ENCODE measurements around the gene ARHGAP4. TPM values are rescaled to one million over a fixed set of nuclear protein-coding genes. Genes with fewer than 3 reads are reported as not detected.

The ARHGAP4 gene
- total RNA-seq, 3 donors from 2014 or later (not counting 1 experiment from before 2014, with no cell fraction given): 352 to 398 (median 384) TPM

GRCh38 chrX:153965406-153965805, 39.3 kb upstream of the ARHGAP4 start:
- Histone ChIP-seq H3K27me3 (ENCODE audit: control insufficient read depth, insufficient read depth, low read length) (no peaks in the 10 kb centered on the region), H3K36me3 (ENCODE audit: control insufficient read depth, insufficient read depth, low read length) (peaks cover 33% of the 10 kb centered on the region), H3K27ac (ENCODE audit: low read length) (peak overlapping the region; percentile 83), H3K9me3 (ENCODE audit: control insufficient read depth, insufficient read depth, low read length) (no peaks in the 10 kb centered on the region), H3K4me3 (ENCODE audit: low read length) (no peak overlapping the region), H3K4me1 (ENCODE audit: control insufficient read depth, insufficient read depth, low read length) (peaks cover 51% of the 10 kb centered on the region)
- DNase-seq (no peak), ATAC-seq (no peak)
- peaks cover 28 to 44% of the 10 kb centered on the region in 2 donors for H3K4me1 Mint-ChIP-seq
- H3K4me3 Mint-ChIP-seq: no peak overlapping the region
- H3K27me3 Mint-ChIP-seq (ENCODE audit: low read depth in 2 of 2): no peaks in the 10 kb centered on the region
- TF ChIP-seq, protein P1, sequence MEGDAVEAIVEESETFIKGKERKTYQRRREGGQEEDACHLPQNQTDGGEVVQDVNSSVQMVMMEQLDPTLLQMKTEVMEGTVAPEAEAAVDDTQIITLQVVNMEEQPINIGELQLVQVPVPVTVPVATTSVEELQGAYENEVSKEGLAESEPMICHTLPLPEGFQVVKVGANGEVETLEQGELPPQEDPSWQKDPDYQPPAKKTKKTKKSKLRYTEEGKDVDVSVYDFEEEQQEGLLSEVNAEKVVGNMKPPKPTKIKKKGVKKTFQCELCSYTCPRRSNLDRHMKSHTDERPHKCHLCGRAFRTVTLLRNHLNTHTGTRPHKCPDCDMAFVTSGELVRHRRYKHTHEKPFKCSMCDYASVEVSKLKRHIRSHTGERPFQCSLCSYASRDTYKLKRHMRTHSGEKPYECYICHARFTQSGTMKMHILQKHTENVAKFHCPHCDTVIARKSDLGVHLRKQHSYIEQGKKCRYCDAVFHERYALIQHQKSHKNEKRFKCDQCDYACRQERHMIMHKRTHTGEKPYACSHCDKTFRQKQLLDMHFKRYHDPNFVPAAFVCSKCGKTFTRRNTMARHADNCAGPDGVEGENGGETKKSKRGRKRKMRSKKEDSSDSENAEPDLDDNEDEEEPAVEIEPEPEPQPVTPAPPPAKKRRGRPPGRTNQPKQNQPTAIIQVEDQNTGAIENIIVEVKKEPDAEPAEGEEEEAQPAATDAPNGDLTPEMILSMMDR (IDR thresholded peaks at IDR 0.05): no peak
- WGBS (ENCODE audit: insufficient coverage): 75% methylated on average over 5 of the region's 5 CpGs
- H3K36me3 Mint-ChIP-seq: no peaks in the 10 kb centered on the region
- no peaks in the 10 kb centered on the region for H3K9me3 Mint-ChIP-seq
- H3K27ac Mint-ChIP-seq: peak overlapping the region in 1 of 2 donors; percentile 97
- intact Hi-C loops (cut with micrococcal nuclease): loop anchor here (5.0 kb wide), 2 partner anchors 38 to 203 kb away; partner anchors contain the start of genes ARHGAP4 and PLXNB3

DNA sequence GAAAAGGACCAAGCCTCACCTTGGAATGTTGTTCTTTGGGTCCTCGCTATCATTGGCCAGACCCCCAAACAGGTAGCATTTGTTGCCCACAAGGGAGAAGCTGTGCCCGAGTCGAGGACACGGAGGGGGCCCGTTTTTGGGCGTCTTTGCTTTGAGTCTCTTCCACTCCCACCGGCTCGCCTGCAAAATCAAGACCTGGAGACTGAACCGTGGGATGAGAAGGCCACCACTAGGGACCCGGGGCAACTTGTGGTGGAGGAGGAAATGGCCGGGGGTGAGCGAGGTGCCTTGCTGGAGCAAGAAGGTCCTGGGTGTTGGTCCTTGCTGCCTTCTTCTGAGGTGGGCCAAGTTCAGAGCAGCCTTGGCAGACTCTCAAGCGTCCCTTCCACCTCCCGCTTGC, 38.0 kb upstream of the ARHGAP4 start:
- no peaks in the 10 kb centered on the region for H3K27me3 ChIP-seq (ENCODE audit: control insufficient read depth, insufficient read depth, low read length)
- peaks cover 43% of the 10 kb centered on the region for H3K4me1 ChIP-seq (ENCODE audit: control insufficient read depth, insufficient read depth, low read length)
- Mint-ChIP-seq H3K4me3 (no peak overlapping the region), H3K27ac (no peak overlapping the region), H3K27me3 (ENCODE audit: low read depth in 2 of 2) (no peaks in the 10 kb centered on the region), H3K4me1 (peaks cover 22 to 38% of the 10 kb centered on the region in 2 donors), H3K36me3 (no peaks in the 10 kb centered on the region), H3K9me3 (no peaks in the 10 kb centered on the region)
- H3K4me3 ChIP-seq (ENCODE audit: low read length): no peak overlapping the region
- H3K9me3 ChIP-seq (ENCODE audit: control insufficient read depth, insufficient read depth, low read length): no peaks in the 10 kb centered on the region
- ATAC-seq: no peak
- H3K36me3 ChIP-seq (ENCODE audit: control insufficient read depth, insufficient read depth, low read length): peaks cover 45% of the 10 kb centered on the region
- H3K27ac ChIP-seq (ENCODE audit: low read length): no peak overlapping the region
- TF ChIP-seq, protein P1 (IDR thresholded peaks at IDR 0.05): no peak
- intact Hi-C loops (cut with micrococcal nuclease): no loop called here
- WGBS (ENCODE audit: insufficient coverage): 88% methylated on average over 12 of the region's 14 CpGs
- no peak for DNase-seq

- TF ChIP-seq, protein P1 (IDR thresholded peaks at IDR 0.05): no peak
- H3K36me3 Mint-ChIP-seq: no peaks in the 10 kb centered on the region
- DNase-seq (no peak), ATAC-seq (no peak)
- H3K9me3 Mint-ChIP-seq: no peaks in the 10 kb centered on the region
- WGBS (ENCODE audit: insufficient coverage): 95% methylated on average over 12 of the region's 12 CpGs
- Histone ChIP-seq H3K9me3 (ENCODE audit: control insufficient read depth, insufficient read depth, low read length) (no peaks in the 10 kb centered on the region), H3K27me3 (ENCODE audit: control insufficient read depth, insufficient read depth, low read length) (no peaks in the 10 kb centered on the region), H3K27ac (ENCODE audit: low read length) (no peak overlapping the region), H3K4me1 (ENCODE audit: control insufficient read depth, insufficient read depth, low read length) (peaks cover 37% of the 10 kb centered on the region), H3K4me3 (ENCODE audit: low read length) (no peak overlapping the region), H3K36me3 (ENCODE audit: control insufficient read depth, insufficient read depth, low read length) (peaks cover 50% of the 10 kb centered on the region)
- H3K27me3 Mint-ChIP-seq (ENCODE audit: low read depth in 2 of 2): no peaks in the 10 kb centered on the region
- H3K27ac Mint-ChIP-seq: no peak overlapping the region
- H3K4me3 Mint-ChIP-seq: no peak overlapping the region
- H3K4me1 Mint-ChIP-seq: peaks cover 22 to 34% of the 10 kb centered on the region in 2 donors
- intact Hi-C loops (cut with micrococcal nuclease): no loop called here
These were observed 37.5 kb upstream of the ARHGAP4 start for GRCh38 chrX:153963546-153963945.

GRCh38 chrX:153961292-153961691, 35.2 kb upstream of the ARHGAP4 start:
- intact Hi-C loops (cut with micrococcal nuclease): no loop called here
- H3K27me3 ChIP-seq (ENCODE audit: control insufficient read depth, insufficient read depth, low read length): no peaks in the 10 kb centered on the region
- Mint-ChIP-seq H3K27ac (no peak overlapping the region), H3K36me3 (no peaks in the 10 kb centered on the region), H3K4me3 (no peak overlapping the region), H3K4me1 (peaks cover 5 to 11% of the 10 kb centered on the region in 2 donors), H3K9me3 (no peaks in the 10 kb centered on the region), H3K27me3 (ENCODE audit: low read depth in 2 of 2) (no peaks in the 10 kb centered on the region)
- peaks cover 15% of the 10 kb centered on the region for H3K4me1 ChIP-seq (ENCODE audit: control insufficient read depth, insufficient read depth, low read length)
- H3K36me3 ChIP-seq (ENCODE audit: control insufficient read depth, insufficient read depth, low read length): peaks cover 70% of the 10 kb centered on the region
- no peaks in the 10 kb centered on the region for H3K9me3 ChIP-seq (ENCODE audit: control insufficient read depth, insufficient read depth, low read length)
- 93% methylated on average over 11 of the region's 11 CpGs for WGBS (ENCODE audit: insufficient coverage)
- ATAC-seq (no peak), DNase-seq (no peak)
- no peak overlapping the region for H3K27ac ChIP-seq (ENCODE audit: low read length)
- H3K4me3 ChIP-seq (ENCODE audit: low read length): no peak overlapping the region
- TF ChIP-seq, protein P1 (IDR thresholded peaks at IDR 0.05): no peak
